ENCODE measurements around the gene LGI4. TPM values are rescaled to one million over a fixed set of nuclear protein-coding genes. Genes with fewer than 3 reads are reported as not detected.
A peak's percentile ranks its signal among the peaks of the same experiment; 100 is the strongest.

LGI4 gene
- total and polyA plus RNA-seq, 9 donors: 8.4 to 16.3 (median 11.3) TPM

DNA sequence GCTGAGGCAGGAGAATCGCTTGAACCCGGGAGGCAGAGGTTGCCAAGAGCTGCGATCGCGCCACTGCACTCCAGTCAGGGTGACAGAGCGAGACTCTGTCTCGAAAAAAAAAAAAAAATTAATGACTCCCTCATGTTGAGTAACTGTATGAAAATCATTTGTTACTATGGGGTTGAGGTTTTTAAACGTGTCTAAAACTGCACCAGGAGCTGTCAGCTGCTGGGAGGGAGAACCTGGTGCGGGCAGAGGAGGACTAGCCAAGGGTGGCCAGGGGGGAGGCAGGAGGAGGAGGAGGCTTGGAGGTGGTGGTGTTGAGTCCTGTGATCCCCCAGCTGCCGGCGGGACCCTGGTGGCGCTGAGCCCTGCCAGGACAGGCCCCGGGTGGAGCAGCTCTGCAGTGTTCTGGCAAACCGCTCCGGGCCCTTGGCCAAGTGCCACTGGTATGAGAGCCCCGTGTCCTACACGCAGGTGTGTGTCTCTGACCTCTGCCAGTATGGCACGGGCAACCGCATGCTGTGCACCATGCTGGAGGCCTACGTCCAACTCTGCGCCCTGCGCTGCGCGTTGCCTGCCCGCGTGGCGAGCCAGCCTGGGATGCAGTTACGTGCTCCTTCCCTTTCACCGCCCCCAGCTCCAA, 36.3 kb downstream of the LGI4 start:
- Histone ChIP-seq H3K4me1 (ENCODE audit: control insufficient read depth, insufficient read depth, low read length) (peaks cover 3% of the 10 kb centered on the region), H3K4me3 (ENCODE audit: low read length) (no peak overlapping the region), H3K27ac (ENCODE audit: low read length) (no peak overlapping the region), H3K9me3 (replicated peaks; ENCODE audit: control insufficient read depth, low read depth, low read length) (no peaks in the 10 kb centered on the region), H3K36me3 (ENCODE audit: control insufficient read depth, insufficient read depth, low read length) (no peaks in the 10 kb centered on the region), H3K27me3 (ENCODE audit: control insufficient read depth, insufficient read depth, low read length) (no peaks in the 10 kb centered on the region)
- 70% methylated on average over 27 of the region's 29 CpGs for WGBS (ENCODE audit: insufficient coverage)
- no peak for DNase-seq

DNA sequence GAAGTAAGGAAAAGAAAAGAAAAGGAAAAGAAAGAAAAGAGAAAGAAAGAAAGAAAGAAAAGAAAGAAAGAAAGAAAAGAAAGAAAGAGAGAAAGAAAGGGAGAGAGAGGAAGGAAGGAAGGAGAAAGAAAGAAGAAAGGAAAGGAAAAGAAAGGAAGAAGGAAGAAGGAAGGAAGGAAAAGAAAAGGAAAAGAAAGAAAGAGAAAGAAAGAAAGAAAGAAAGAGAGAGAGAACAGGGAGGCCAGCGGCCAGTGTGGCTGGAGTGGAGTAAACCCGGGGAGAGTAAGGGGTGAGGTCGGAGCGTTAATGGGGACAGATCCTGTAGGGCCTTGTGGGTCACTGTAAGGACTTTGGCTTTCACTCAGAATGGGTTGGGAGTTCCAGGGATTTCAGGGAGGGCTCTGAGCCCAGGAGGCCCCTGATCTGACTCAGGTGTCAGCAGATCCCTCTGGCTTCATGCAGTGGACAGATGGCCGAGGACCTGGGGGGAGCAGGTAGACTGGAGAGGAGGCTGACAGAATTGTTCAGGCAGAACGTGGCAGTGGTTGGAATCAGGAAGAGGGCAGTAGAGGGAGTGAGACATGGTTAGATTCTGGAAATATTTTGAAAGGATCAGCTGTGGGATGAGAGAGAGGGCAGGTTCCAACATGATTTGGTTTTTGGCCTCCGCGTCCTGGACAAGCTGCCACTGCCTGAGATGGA, 39.0 kb downstream of the LGI4 start:
- no peak for DNase-seq
- Histone ChIP-seq H3K4me1 (ENCODE audit: control insufficient read depth, insufficient read depth, low read length) (peaks cover 6% of the 10 kb centered on the region), H3K36me3 (ENCODE audit: control insufficient read depth, insufficient read depth, low read length) (no peaks in the 10 kb centered on the region), H3K27me3 (ENCODE audit: control insufficient read depth, insufficient read depth, low read length) (peaks cover 3% of the 10 kb centered on the region), H3K9me3 (replicated peaks; ENCODE audit: control insufficient read depth, low read depth, low read length) (no peaks in the 10 kb centered on the region), H3K27ac (ENCODE audit: low read length) (no peak overlapping the region), H3K4me3 (ENCODE audit: low read length) (no peak overlapping the region)
- WGBS (ENCODE audit: insufficient coverage): 52% methylated on average over 8 of the region's 8 CpGs

GRCh38 chr19:35094656-35095055, 40.2 kb downstream of the LGI4 start:
- no peak for DNase-seq
- H3K27ac ChIP-seq (ENCODE audit: low read length): no peak overlapping the region
- H3K36me3 ChIP-seq (ENCODE audit: control insufficient read depth, insufficient read depth, low read length): no peaks in the 10 kb centered on the region
- H3K4me3 ChIP-seq (ENCODE audit: low read length): no peak overlapping the region
- whole genome bisulfite sequencing (ENCODE audit: insufficient coverage): 75% methylated on average over 1 of the region's 4 CpGs
- peaks cover 9% of the 10 kb centered on the region for H3K4me1 ChIP-seq (ENCODE audit: control insufficient read depth, insufficient read depth, low read length)
- H3K9me3 ChIP-seq (replicated peaks; ENCODE audit: control insufficient read depth, low read depth, low read length): no peaks in the 10 kb centered on the region
- H3K27me3 ChIP-seq (ENCODE audit: control insufficient read depth, insufficient read depth, low read length): peaks cover 8% of the 10 kb centered on the region

DNA sequence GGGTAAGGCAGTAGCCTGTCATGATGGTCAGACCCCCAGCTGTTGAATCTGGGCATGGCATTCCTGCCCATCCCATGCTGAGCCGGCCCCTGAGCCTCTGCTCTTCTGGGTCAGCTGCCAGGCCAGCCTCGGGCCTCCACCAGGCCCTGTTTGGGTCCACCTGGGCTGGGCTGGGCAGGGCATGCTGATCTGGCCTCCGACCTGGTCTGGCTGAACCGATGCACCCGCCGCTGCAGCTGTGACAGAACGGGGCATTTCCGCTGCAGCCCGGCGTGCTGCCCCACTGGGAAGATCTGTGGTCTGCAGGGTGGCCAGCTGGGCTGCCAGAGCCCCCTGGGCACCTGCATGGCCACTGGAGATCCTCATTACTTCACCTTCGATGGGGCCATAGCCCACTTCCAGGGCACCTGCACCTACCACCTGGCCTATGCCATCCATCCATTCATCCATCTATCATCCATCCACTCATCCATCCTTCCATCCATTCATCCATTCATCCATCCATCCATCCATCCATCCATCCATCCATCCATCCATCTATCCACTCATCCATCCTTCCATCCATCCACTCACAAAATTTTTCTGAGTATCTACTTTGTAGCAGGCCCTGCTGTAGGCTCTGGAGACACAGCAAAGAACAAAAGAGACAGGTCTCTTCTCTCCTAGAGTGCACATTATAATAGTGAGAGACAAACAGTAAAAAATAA, 40.8 kb downstream of the LGI4 start:
- no peaks in the 10 kb centered on the region for H3K36me3 ChIP-seq (ENCODE audit: control insufficient read depth, insufficient read depth, low read length)
- H3K4me3 ChIP-seq (ENCODE audit: low read length): no peak overlapping the region
- no peak overlapping the region for H3K27ac ChIP-seq (ENCODE audit: low read length)
- 83% methylated on average over 11 of the region's 11 CpGs for WGBS (ENCODE audit: insufficient coverage)
- no peaks in the 10 kb centered on the region for H3K9me3 ChIP-seq (replicated peaks; ENCODE audit: control insufficient read depth, low read depth, low read length)
- DNase-seq: no peak
- peaks cover 8% of the 10 kb centered on the region for H3K27me3 ChIP-seq (ENCODE audit: control insufficient read depth, insufficient read depth, low read length)
- peaks cover 9% of the 10 kb centered on the region for H3K4me1 ChIP-seq (ENCODE audit: control insufficient read depth, insufficient read depth, low read length)

DNA sequence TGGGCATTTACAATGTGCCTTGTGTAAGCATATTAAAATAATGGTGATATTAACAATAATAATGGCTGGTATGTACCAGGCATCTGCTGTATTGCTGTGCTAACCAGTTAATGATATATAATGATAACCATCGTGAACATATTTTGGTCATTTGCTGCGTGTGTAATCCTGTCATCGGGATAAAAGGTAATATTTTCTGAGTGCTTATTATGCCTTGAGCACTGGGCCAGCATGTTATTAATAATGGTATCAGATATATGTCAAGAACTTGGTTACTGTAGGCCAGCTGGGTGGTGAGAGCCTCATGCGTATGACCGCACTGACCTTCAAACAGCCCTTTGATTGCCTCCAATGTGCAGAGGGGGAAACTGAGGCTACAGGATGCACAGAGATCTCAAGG, 41.4 kb downstream of the LGI4 start:
- H3K4me1 ChIP-seq (ENCODE audit: control insufficient read depth, insufficient read depth, low read length): peaks cover 9% of the 10 kb centered on the region
- peaks cover 8% of the 10 kb centered on the region for H3K27me3 ChIP-seq (ENCODE audit: control insufficient read depth, insufficient read depth, low read length)
- H3K4me3 ChIP-seq (ENCODE audit: low read length): no peak overlapping the region
- H3K36me3 ChIP-seq (ENCODE audit: control insufficient read depth, insufficient read depth, low read length): no peaks in the 10 kb centered on the region
- 93% methylated on average over 5 of the region's 5 CpGs for WGBS (ENCODE audit: insufficient coverage)
- H3K9me3 ChIP-seq (replicated peaks; ENCODE audit: control insufficient read depth, low read depth, low read length): no peaks in the 10 kb centered on the region
- no peak for DNase-seq
- H3K27ac ChIP-seq (ENCODE audit: low read length): no peak overlapping the region

DNA sequence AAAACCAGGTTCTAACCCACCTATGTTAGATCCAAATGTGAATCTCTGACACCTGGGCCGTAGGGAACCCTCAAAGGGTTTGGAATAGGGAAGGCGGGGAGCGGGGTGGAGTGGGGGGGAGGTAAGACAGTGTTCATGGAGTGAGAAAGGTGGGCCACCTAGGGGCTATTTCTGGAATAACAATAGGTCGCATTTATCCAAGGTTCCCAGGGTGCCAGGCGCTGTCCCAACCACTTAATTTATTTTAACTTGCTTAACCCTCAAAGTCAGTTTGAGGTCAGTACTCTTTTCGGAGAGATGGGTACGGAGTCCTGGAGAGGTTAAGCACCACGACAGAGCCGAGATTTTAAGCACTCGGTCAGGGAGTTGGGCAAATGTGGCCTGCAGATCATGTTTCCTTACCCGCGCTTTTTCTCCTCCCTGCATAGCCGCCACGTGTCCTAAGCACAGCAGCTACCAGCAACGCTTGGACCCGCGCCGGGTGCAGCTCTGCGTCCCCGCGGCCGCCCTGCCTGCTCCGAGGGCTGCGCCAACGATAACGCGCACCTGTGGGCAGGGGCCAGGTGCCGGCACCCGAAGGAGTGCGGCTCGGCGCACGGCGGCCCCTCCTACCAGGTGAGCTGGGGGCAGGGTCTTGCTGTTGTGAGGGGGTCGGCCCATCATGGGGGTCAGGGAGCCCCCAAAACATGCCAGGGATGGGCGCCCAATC, 44.2 kb downstream of the LGI4 start:
- peaks cover 8% of the 10 kb centered on the region for H3K27me3 ChIP-seq (ENCODE audit: control insufficient read depth, insufficient read depth, low read length)
- H3K9me3 ChIP-seq (replicated peaks; ENCODE audit: control insufficient read depth, low read depth, low read length): no peaks in the 10 kb centered on the region
- H3K27ac ChIP-seq (ENCODE audit: low read length): no peak overlapping the region
- no peak overlapping the region for H3K4me3 ChIP-seq (ENCODE audit: low read length)
- no peaks in the 10 kb centered on the region for H3K36me3 ChIP-seq (ENCODE audit: control insufficient read depth, insufficient read depth, low read length)
- H3K4me1 ChIP-seq (ENCODE audit: control insufficient read depth, insufficient read depth, low read length): peaks cover 24% of the 10 kb centered on the region
- WGBS (ENCODE audit: insufficient coverage): 6% methylated on average over 24 of the region's 36 CpGs
- DNase-seq: peak; percentile 63

DNA sequence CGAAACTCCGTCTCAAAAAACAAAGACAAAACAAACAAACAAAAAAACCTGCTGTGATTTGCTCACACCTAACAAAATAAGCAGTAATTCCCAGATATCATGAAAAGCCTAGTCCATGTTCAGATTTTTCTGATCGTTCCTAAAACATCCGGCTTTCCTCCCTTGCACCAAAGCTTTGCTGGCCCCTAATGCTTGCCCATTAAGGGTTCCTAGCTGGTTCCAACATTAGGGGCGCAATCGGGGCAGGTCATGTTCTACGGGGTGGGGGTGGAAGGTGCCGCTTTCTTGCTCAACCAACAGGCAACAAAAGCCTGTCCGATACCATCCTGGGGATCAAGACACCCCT, 44.7 kb downstream of the LGI4 start:
- H3K4me1 ChIP-seq (ENCODE audit: control insufficient read depth, insufficient read depth, low read length): peaks cover 28% of the 10 kb centered on the region
- no peak overlapping the region for H3K27ac ChIP-seq (ENCODE audit: low read length)
- H3K27me3 ChIP-seq (ENCODE audit: control insufficient read depth, insufficient read depth, low read length): peaks cover 8% of the 10 kb centered on the region
- no peaks in the 10 kb centered on the region for H3K9me3 ChIP-seq (replicated peaks; ENCODE audit: control insufficient read depth, low read depth, low read length)
- H3K4me3 ChIP-seq (ENCODE audit: low read length): no peak overlapping the region
- 60% methylated on average over 1 of the region's 9 CpGs for WGBS (ENCODE audit: insufficient coverage)
- no peaks in the 10 kb centered on the region for H3K36me3 ChIP-seq (ENCODE audit: control insufficient read depth, insufficient read depth, low read length)
- DNase-seq: no peak

GRCh38 chr19:35089554-35089953, 45.3 kb downstream of the LGI4 start:
- H3K27ac ChIP-seq (ENCODE audit: low read length): no peak overlapping the region
- no peak for DNase-seq
- WGBS (ENCODE audit: insufficient coverage): no CpG with 5 or more reads among the region's 8 CpGs
- H3K9me3 ChIP-seq (replicated peaks; ENCODE audit: control insufficient read depth, low read depth, low read length): no peaks in the 10 kb centered on the region
- H3K4me1 ChIP-seq (ENCODE audit: control insufficient read depth, insufficient read depth, low read length): peaks cover 28% of the 10 kb centered on the region
- H3K36me3 ChIP-seq (ENCODE audit: control insufficient read depth, insufficient read depth, low read length): no peaks in the 10 kb centered on the region
- H3K27me3 ChIP-seq (ENCODE audit: control insufficient read depth, insufficient read depth, low read length): peaks cover 8% of the 10 kb centered on the region
- no peak overlapping the region for H3K4me3 ChIP-seq (ENCODE audit: low read length)

DNA sequence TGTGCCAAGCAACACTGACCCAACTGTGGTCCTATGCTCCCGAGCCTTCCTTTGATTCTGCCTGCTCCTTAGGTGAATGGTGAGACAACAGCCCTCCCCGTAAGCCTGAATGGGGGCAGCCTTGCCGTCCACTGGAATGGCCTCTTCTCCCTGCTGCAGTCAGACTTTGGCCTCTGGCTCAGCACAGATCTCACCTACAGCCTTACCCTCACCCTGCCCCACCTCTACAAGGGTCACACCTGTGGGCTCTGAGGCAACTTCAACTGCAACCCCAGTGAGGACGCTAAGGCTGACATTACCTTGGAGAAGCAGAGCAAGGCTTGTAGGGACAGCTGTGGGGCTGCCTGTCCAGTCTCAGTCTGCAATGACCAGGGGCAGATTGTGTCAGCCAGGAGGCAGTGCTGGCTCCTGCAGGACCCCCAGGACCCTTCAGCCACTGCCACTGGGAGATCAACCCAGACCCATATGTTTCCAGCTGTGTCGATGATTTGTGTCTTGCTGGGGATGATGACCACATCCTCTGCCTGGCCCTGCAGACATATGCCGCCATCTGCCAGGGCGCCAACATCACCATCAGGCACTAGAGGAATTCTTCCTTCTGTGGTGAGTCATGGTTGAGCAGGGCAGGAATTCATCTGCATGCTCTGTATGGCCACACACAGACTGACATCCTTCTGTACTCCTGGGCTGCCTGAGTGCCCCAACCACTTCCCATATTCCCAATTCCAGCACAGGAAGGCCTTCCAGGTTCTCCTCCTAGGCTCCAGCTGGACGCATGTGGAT, 46.5 kb downstream of the LGI4 start:
- Histone ChIP-seq H3K4me1 (ENCODE audit: control insufficient read depth, insufficient read depth, low read length) (peaks cover 28% of the 10 kb centered on the region), H3K27ac (ENCODE audit: low read length) (no peak overlapping the region), H3K36me3 (ENCODE audit: control insufficient read depth, insufficient read depth, low read length) (no peaks in the 10 kb centered on the region), H3K9me3 (replicated peaks; ENCODE audit: control insufficient read depth, low read depth, low read length) (no peaks in the 10 kb centered on the region), H3K27me3 (ENCODE audit: control insufficient read depth, insufficient read depth, low read length) (peaks cover 8% of the 10 kb centered on the region), H3K4me3 (ENCODE audit: low read length) (no peak overlapping the region)
- peak; percentile 38 for DNase-seq
- WGBS (ENCODE audit: insufficient coverage): 75% methylated on average over 6 of the region's 8 CpGs

All from muscle of leg (tissue), 11 donors.